ENCODE results near the gene ZBTB46. TPM values are rescaled to one million over a fixed set of nuclear protein-coding genes. Genes with fewer than 3 reads are reported as not detected.
A peak's percentile ranks its signal among the peaks of the same experiment; 100 is the strongest.

Gene ZBTB46
- total RNA-seq, 2 donors from 2014 or later: 0.25 to 1.2 TPM

- Mint-ChIP-seq H3K27ac (peak overlapping the region; percentile 92 to 94), H3K36me3 (no peaks in the 10 kb centered on the region), H3K27me3 (no peaks in the 10 kb centered on the region), H3K9me3 (no peaks in the 10 kb centered on the region), H3K4me1 (ENCODE audit: low read depth in 2 of 2) (peaks cover 24 to 29% of the 10 kb centered on the region in 2 donors), H3K4me3 (peak overlapping the region; percentile 94)
- DNase-seq (ENCODE audit: low spot score) (peak; percentile 5), ATAC-seq (no peak)
These were observed 32.1 kb upstream of the ZBTB46 start for GRCh38 chr20:63863021-63863797.

GRCh38 chr20:63861981-63862901 lies 31.2 kb upstream of the ZBTB46 start:
- Mint-ChIP-seq H3K9me3 (no peaks in the 10 kb centered on the region), H3K27ac (no peak overlapping the region), H3K36me3 (no peaks in the 10 kb centered on the region), H3K27me3 (no peaks in the 10 kb centered on the region), H3K4me1 (ENCODE audit: low read depth in 2 of 2) (peaks cover 27 to 32% of the 10 kb centered on the region in 2 donors), H3K4me3 (no peak overlapping the region)
- peak; percentile 57 for DNase-seq (ENCODE audit: low spot score)
- ATAC-seq: no peak

GRCh38 chr20:63861365-63861934 lies 30.4 kb upstream of the ZBTB46 start, which contains the start of gene ABHD16B:
Gene ABHD16B (plus strand): TSS chr20:63861498. CDS start chr20:63861541, 43 bp downstream.
- peak; percentile 56 for DNase-seq (ENCODE audit: low spot score)
- Mint-ChIP-seq H3K36me3 (no peaks in the 10 kb centered on the region), H3K9me3 (no peaks in the 10 kb centered on the region), H3K27ac (peak within 1 kb of the TSS in 1 of 2 donors; percentile 46), H3K4me1 (ENCODE audit: low read depth in 2 of 2) (peaks cover 27 to 32% of the 10 kb centered on the region in 2 donors), H3K4me3 (no peak within 1 kb of the TSS), H3K27me3 (no peaks in the 10 kb centered on the region)
- no peak for ATAC-seq

GRCh38 chr20:63860325-63861051 lies 29.4 kb upstream of the ZBTB46 start:
- H3K4me1 Mint-ChIP-seq (ENCODE audit: low read depth in 2 of 2): peaks cover 24% of the 10 kb centered on the region in 2 donors
- DNase-seq (ENCODE audit: low spot score) (no peak), ATAC-seq (no peak)
- peak overlapping the region in 1 of 2 donors; percentile 46 for H3K27ac Mint-ChIP-seq
- no peaks in the 10 kb centered on the region for H3K36me3 Mint-ChIP-seq
- H3K27me3 Mint-ChIP-seq: no peaks in the 10 kb centered on the region
- H3K4me3 Mint-ChIP-seq: no peak overlapping the region
- no peaks in the 10 kb centered on the region for H3K9me3 Mint-ChIP-seq

GRCh38 chr20:63859166-63859699 lies 28.2 kb upstream of the ZBTB46 start:
- Mint-ChIP-seq H3K27me3 (no peaks in the 10 kb centered on the region), H3K4me1 (ENCODE audit: low read depth in 2 of 2) (peaks cover 23 to 24% of the 10 kb centered on the region in 2 donors), H3K36me3 (no peaks in the 10 kb centered on the region), H3K27ac (no peak overlapping the region), H3K9me3 (no peaks in the 10 kb centered on the region), H3K4me3 (no peak overlapping the region)
- DNase-seq (ENCODE audit: low spot score): no peak
- ATAC-seq: no peak

GRCh38 chr20:63858393-63859165 lies 27.5 kb upstream of the ZBTB46 start:
- Mint-ChIP-seq H3K36me3 (no peaks in the 10 kb centered on the region), H3K9me3 (no peaks in the 10 kb centered on the region), H3K27me3 (no peaks in the 10 kb centered on the region), H3K27ac (peak overlapping the region in 1 of 2 donors; percentile 31), H3K4me3 (no peak overlapping the region), H3K4me1 (ENCODE audit: low read depth in 2 of 2) (peaks cover 16 to 19% of the 10 kb centered on the region in 2 donors)
- DNase-seq (ENCODE audit: low spot score) (no peak), ATAC-seq (no peak)

DNA sequence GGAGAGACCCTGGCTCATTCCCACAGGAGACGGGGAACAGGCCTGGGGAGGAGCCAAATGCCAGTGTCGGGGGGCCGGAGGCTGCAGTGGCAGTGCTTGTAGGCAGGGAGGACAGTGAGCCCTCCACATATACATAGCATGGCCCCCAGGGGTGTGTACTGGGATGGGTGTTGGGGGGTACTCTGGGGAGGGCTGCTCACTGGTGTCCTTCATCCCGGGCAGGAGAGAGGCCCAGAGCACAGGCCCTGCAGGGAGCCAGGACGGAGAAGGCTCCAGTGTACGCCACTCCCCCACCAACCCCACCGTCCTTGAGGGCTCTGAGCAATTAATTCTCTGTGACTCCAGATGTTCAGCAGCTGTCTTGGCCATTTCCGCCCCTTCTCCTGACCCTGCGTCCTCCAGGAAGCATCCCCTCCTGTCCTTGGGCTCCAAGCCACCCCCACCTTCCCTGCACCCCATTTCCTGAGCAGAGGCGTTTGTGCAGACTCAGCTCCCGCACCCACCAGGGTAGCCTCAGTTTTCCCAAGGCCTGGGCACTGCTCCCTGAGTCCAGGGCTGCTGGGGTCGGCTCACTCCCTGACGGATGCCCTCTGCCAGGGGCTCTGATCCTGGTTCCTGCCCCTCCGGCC lies 26.8 kb upstream of the ZBTB46 start:
- H3K4me3 Mint-ChIP-seq: no peak overlapping the region
- no peak for ATAC-seq
- H3K36me3 Mint-ChIP-seq: no peaks in the 10 kb centered on the region
- H3K27me3 Mint-ChIP-seq: no peaks in the 10 kb centered on the region
- DNase-seq (ENCODE audit: low spot score): no peak
- peak overlapping the region in 1 of 2 donors; percentile 31 for H3K27ac Mint-ChIP-seq
- H3K9me3 Mint-ChIP-seq: no peaks in the 10 kb centered on the region
- peaks cover 10 to 13% of the 10 kb centered on the region in 2 donors for H3K4me1 Mint-ChIP-seq (ENCODE audit: low read depth in 2 of 2)

DNA sequence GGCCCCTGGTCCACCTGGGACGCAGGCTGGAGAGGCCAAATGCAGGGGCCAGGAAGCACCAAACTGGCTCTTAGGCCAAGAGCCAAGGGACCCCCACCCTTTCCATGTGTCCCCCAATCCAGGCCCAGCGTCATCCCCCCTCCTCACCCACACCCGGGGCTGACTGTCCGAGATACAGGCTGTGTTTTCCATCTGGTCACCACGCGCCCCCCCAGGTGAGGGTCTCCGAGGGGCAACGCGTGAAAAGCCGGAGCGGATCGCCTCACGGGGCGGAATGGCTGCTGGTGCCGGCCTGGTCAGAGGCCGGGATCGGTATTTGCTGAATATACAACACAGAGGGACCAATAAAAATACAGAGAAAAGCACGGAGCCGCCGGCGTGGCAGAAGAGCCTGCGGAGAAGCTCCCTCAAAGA lies 25.0 kb upstream of the ZBTB46 start:
- DNase-seq (ENCODE audit: low spot score) (peak; percentile 42), ATAC-seq (no peak)
- Mint-ChIP-seq H3K9me3 (no peaks in the 10 kb centered on the region), H3K4me1 (ENCODE audit: low read depth in 2 of 2) (peaks cover 14 to 20% of the 10 kb centered on the region in 2 donors), H3K4me3 (no peak overlapping the region), H3K27ac (no peak overlapping the region), H3K36me3 (no peaks in the 10 kb centered on the region), H3K27me3 (peaks cover 4 to 7% of the 10 kb centered on the region in 2 donors)

GRCh38 chr20:63855363-63856097 lies 24.5 kb upstream of the ZBTB46 start:
- H3K36me3 Mint-ChIP-seq: no peaks in the 10 kb centered on the region
- H3K27ac Mint-ChIP-seq: no peak overlapping the region
- H3K9me3 Mint-ChIP-seq: no peaks in the 10 kb centered on the region
- no peak overlapping the region for H3K4me3 Mint-ChIP-seq
- ATAC-seq (no peak), DNase-seq (ENCODE audit: low spot score) (peak; percentile 34)
- H3K4me1 Mint-ChIP-seq (ENCODE audit: low read depth in 2 of 2): peaks cover 20 to 23% of the 10 kb centered on the region in 2 donors
- peaks cover 9 to 12% of the 10 kb centered on the region in 2 donors for H3K27me3 Mint-ChIP-seq

- Mint-ChIP-seq H3K36me3 (no peaks in the 10 kb centered on the region), H3K9me3 (no peaks in the 10 kb centered on the region), H3K27ac (no peak overlapping the region), H3K4me3 (no peak overlapping the region), H3K27me3 (peaks cover 10 to 14% of the 10 kb centered on the region in 2 donors), H3K4me1 (ENCODE audit: low read depth in 2 of 2) (peaks cover 21 to 23% of the 10 kb centered on the region in 2 donors)
- DNase-seq (ENCODE audit: low spot score): no peak
- ATAC-seq: no peak
These were observed 23.8 kb upstream of the ZBTB46 start for GRCh38 chr20:63854766-63855362.

- Mint-ChIP-seq H3K27ac (no peak overlapping the region), H3K4me1 (ENCODE audit: low read depth in 2 of 2) (peaks cover 21 to 23% of the 10 kb centered on the region in 2 donors), H3K9me3 (no peaks in the 10 kb centered on the region), H3K27me3 (peaks cover 10 to 14% of the 10 kb centered on the region in 2 donors), H3K36me3 (no peaks in the 10 kb centered on the region), H3K4me3 (no peak overlapping the region)
- DNase-seq (ENCODE audit: low spot score) (no peak), ATAC-seq (peak; percentile 39 to 60)
These were observed 23.2 kb upstream of the ZBTB46 start for GRCh38 chr20:63854069-63854765.
